Transverse colon (tissue), 4 donors: ENCODE results near the gene GPR152.

ENCODE experiments used
- POLR2AphosphoS5 ChIP-seq, 3 donors: sonication (generic); formaldehyde crosslinking; IDR thresholded peaks; one replicate each; pipeline ENCODE4 v1.6.1; 2016; ENCODE audit warnings: antibody characterized with exemption in 3 of 3
- TF ChIP-seq, protein P1 (sequence below), 5 experiments: fragments of 200-600 bp in 3 of 5; fragments of 450-650 bp in 2 of 5; sonication (generic) in 3 of 5; IDR thresholded peaks; 1 replicate in 2 of 5; 2 replicates in 3 of 5; pipeline ENCODE4 v1.5.1; 2016 to 2017; ENCODE audit warnings: antibody characterized with exemption in 5 of 5, inconsistent platforms in 3 of 5, mild to moderate bottlenecking in 2 of 5, moderate library complexity in 1 of 5

GRCh38 chr11:67489203-67489884 lies 36.8 kb upstream of the GPR152 start:
- TF ChIP-seq, protein P1, sequence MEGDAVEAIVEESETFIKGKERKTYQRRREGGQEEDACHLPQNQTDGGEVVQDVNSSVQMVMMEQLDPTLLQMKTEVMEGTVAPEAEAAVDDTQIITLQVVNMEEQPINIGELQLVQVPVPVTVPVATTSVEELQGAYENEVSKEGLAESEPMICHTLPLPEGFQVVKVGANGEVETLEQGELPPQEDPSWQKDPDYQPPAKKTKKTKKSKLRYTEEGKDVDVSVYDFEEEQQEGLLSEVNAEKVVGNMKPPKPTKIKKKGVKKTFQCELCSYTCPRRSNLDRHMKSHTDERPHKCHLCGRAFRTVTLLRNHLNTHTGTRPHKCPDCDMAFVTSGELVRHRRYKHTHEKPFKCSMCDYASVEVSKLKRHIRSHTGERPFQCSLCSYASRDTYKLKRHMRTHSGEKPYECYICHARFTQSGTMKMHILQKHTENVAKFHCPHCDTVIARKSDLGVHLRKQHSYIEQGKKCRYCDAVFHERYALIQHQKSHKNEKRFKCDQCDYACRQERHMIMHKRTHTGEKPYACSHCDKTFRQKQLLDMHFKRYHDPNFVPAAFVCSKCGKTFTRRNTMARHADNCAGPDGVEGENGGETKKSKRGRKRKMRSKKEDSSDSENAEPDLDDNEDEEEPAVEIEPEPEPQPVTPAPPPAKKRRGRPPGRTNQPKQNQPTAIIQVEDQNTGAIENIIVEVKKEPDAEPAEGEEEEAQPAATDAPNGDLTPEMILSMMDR (IDR thresholded peaks at IDR 0.05), result no peak
- no peak for TF ChIP-seq POLR2AphosphoS5 (IDR thresholded peaks at IDR 0.05)
